Measurements from ENCODE around the gene AFAP1L2.
"Not testable (repeated sequence)": the region's sequence is repeated elsewhere in the genome, so short reads cannot be mapped to it uniquely, and the experiment has no call there.

The AFAP1L2 gene

GRCh38 chr10:114342976-114343375, 61.3 kb downstream of the AFAP1L2 start:
- in situ Hi-C loops (cut with HindIII; ENCODE audit: low sequenced_read_pairs), result no loop called here

GRCh38 chr10:114340816-114341215, 63.5 kb downstream of the AFAP1L2 start:
- in situ Hi-C loops (cut with HindIII; ENCODE audit: low sequenced_read_pairs), result no loop called here

GRCh38 chr10:114337510-114338462, 66.5 kb downstream of the AFAP1L2 start:
- in situ Hi-C loops (cut with HindIII; ENCODE audit: low sequenced_read_pairs), result no loop called here

- in situ Hi-C loops (cut with HindIII; ENCODE audit: low sequenced_read_pairs), result no loop called here
Measured at GRCh38 chr10:114336823-114337509, 67.3 kb downstream of the AFAP1L2 start.

GRCh38 chr10:114335614-114336013, 68.7 kb downstream of the AFAP1L2 start:
- in situ Hi-C loops (cut with HindIII; ENCODE audit: low sequenced_read_pairs), result no loop called here

- in situ Hi-C loops (cut with HindIII; ENCODE audit: low sequenced_read_pairs), result no loop called here
Measured at GRCh38 chr10:114334301-114334700, 70.0 kb downstream of the AFAP1L2 start.

- in situ Hi-C loops (cut with HindIII; ENCODE audit: low sequenced_read_pairs), result not testable (repeated sequence)
Measured at GRCh38 chr10:114333441-114333840, 70.9 kb downstream of the AFAP1L2 start.

- in situ Hi-C loops (cut with HindIII; ENCODE audit: low sequenced_read_pairs), result no loop called here
Measured at GRCh38 chr10:114332301-114333192, 71.8 kb downstream of the AFAP1L2 start.

- in situ Hi-C loops (cut with HindIII; ENCODE audit: low sequenced_read_pairs), result no loop called here
Measured at GRCh38 chr10:114329634-114330365, 74.5 kb downstream of the AFAP1L2 start.

- in situ Hi-C loops (cut with HindIII; ENCODE audit: low sequenced_read_pairs), result no loop called here
Measured at GRCh38 chr10:114328874-114329273, 75.4 kb downstream of the AFAP1L2 start.

GRCh38 chr10:114328441-114328812, 75.9 kb downstream of the AFAP1L2 start:
- in situ Hi-C loops (cut with HindIII; ENCODE audit: low sequenced_read_pairs), result no loop called here

- in situ Hi-C loops (cut with HindIII; ENCODE audit: low sequenced_read_pairs), result no loop called here
Measured at GRCh38 chr10:114327537-114328440, 76.5 kb downstream of the AFAP1L2 start.

GRCh38 chr10:114326795-114327194, 77.5 kb downstream of the AFAP1L2 start:
- in situ Hi-C loops (cut with HindIII; ENCODE audit: low sequenced_read_pairs), result no loop called here

- in situ Hi-C loops (cut with HindIII; ENCODE audit: low sequenced_read_pairs), result no loop called here
Measured at GRCh38 chr10:114323023-114323422, 81.3 kb downstream of the AFAP1L2 start.

- in situ Hi-C loops (cut with HindIII; ENCODE audit: low sequenced_read_pairs), result no loop called here
Measured at GRCh38 chr10:114322344-114322743, 82.0 kb downstream of the AFAP1L2 start.

- in situ Hi-C loops (cut with HindIII; ENCODE audit: low sequenced_read_pairs), result no loop called here
Measured at GRCh38 chr10:114320249-114321116, 83.8 kb downstream of the AFAP1L2 start.

GRCh38 chr10:114319406-114320248, 84.7 kb downstream of the AFAP1L2 start:
- in situ Hi-C loops (cut with HindIII; ENCODE audit: low sequenced_read_pairs), result no loop called here

Data from DLD1 (cell line).